ENCODE data around the gene WDR45B. TPM values are rescaled to one million over a fixed set of nuclear protein-coding genes. Genes with fewer than 3 reads are reported as not detected.
"Not testable (repeated sequence)": the region's sequence is repeated elsewhere in the genome, so short reads cannot be mapped to it uniquely, and the experiment has no call there.

WDR45B gene
- total and polyA plus RNA-seq, 10 donors: 30.9 to 80.2 (median 65.6) TPM

DNA sequence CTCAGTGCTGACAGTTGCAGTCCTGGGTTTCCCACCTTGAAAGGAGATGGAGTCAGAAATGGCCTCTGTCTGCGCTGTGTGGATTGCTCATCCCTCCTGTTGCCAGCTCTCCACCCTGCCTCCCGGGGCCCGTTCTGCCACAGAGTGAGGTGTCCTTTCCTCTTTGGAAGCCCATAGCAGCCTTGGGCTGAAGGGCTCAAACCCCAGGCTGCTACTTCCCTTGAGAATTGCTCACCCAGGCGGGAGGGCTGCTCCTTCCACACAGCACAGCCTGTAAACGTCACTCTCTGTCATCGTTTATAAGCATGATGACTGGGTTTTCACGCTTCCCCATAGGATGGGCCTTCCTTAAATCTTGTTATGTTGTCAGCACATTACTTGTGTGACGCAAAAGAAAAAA is 66.0 kb downstream of the WDR45B start:
- peaks cover 0 to 75% (median 30%) of the 10 kb centered on the region in 6 donors for H3K36me3 ChIP-seq
- no peaks in the 10 kb centered on the region for H3K27me3 ChIP-seq (replicated peaks in 1 of 7)
- TF ChIP-seq POLR2A (IDR thresholded peaks at IDR 0.05): no peak
- TF ChIP-seq POLR2AphosphoS5 (IDR thresholded peaks at IDR 0.05): no peak
- no peak for TF ChIP-seq CTCF (IDR thresholded peaks at IDR 0.05 in 8 of 11, conservative IDR thresholded peaks at IDR 0.05 in 3 of 11)
- no peak for DNase-seq
- intact Hi-C loops (cut with DNase I; ENCODE audit: low total_unique reads): no loop called here
- peaks cover 0 to 8% (median 3%) of the 10 kb centered on the region in 6 donors for H3K4me1 ChIP-seq
- no peaks in the 10 kb centered on the region for H3K9me3 ChIP-seq
- H3K4me3 ChIP-seq: no peak overlapping the region
- 83 to 90% (median 84%) methylated on average over 8 of the region's 8 CpGs for WGBS, 5 donors
- no peak overlapping the region for H3K27ac ChIP-seq

DNA sequence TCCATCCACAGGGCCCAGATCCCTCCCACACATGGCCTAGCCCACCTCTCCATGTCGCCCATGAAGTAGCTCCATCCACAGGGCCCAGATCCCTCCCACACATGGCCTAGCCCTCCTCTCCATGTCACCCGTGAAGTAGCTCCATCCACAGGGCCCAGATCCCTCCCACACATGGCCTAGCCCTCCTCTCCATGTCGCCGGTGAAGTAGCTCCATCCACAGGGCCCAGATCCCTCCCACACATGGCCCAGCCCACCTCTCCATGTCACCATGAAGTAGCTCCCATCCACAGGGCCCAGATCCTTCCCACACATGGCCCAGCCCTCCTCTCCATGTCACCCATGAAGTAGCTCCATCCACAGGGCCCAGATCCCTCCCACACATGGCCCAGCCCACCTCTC is 68.3 kb downstream of the WDR45B start:
- H3K27me3 ChIP-seq (replicated peaks in 1 of 7); H3K4me3 ChIP-seq; H3K27ac ChIP-seq; H3K4me1 ChIP-seq; DNase-seq; intact Hi-C loops (cut with DNase I; ENCODE audit: low total_unique reads); H3K9me3 ChIP-seq: not testable (repeated sequence)
- WGBS, 5 donors: 82 to 93% (median 88%) methylated on average over 4 of the region's 4 CpGs
- peaks cover 0 to 77% (median 41%) of the 10 kb centered on the region in 6 donors for H3K36me3 ChIP-seq

DNA sequence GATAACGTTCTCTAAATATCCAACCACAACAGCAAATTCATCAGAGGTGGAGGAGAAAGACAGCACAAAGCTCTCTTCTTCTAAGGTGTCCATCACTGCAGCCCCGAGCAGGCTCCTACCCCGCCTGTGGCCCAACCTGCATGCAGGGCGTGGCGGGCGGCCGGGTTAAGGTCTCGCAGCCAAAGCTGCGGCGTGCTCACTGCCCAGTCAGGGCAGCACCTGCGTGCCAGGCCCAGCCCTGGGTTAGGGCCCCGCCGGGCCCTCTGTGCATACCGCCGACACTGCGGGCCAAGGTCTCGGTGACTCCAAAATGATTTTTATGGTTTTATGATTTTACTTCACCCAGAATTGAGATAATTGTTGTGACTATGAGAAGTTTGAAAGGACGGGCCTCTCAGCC is 70.9 kb downstream of the WDR45B start:
- Histone ChIP-seq H3K27me3 (replicated peaks in 1 of 7) (no peaks in the 10 kb centered on the region), H3K27ac (no peak overlapping the region), H3K4me3 (no peak overlapping the region), H3K9me3 (no peaks in the 10 kb centered on the region), H3K36me3 (peaks cover 4 to 77% (median 44%) of the 10 kb centered on the region in 6 donors), H3K4me1 (no peaks in the 10 kb centered on the region)
- DNase-seq: no peak
- 94 to 98% (median 97%) methylated on average over 18 of the region's 18 CpGs for WGBS, 5 donors
- intact Hi-C loops (cut with DNase I; ENCODE audit: low total_unique reads): no loop called here
- TF ChIP-seq POLR2AphosphoS5 (IDR thresholded peaks at IDR 0.05) (peak in 1 of 3 donors; percentile 34), CTCF (IDR thresholded peaks at IDR 0.05 in 8 of 11, conservative IDR thresholded peaks at IDR 0.05 in 3 of 11) (no peak)

- H3K9me3 ChIP-seq; H3K4me3 ChIP-seq; H3K27ac ChIP-seq; intact Hi-C loops (cut with DNase I; ENCODE audit: low total_unique reads); H3K27me3 ChIP-seq (replicated peaks in 1 of 7); DNase-seq; H3K4me1 ChIP-seq: not testable (repeated sequence)
- 90 to 98% (median 94%) methylated on average over 14 to 38 of the region's 52 CpGs for WGBS, 5 donors
- peaks cover 7 to 85% (median 55%) of the 10 kb centered on the region in 6 donors for H3K36me3 ChIP-seq
These were observed 72.5 kb downstream of the WDR45B start for GRCh38 chr17:82575581-82576221.

DNA sequence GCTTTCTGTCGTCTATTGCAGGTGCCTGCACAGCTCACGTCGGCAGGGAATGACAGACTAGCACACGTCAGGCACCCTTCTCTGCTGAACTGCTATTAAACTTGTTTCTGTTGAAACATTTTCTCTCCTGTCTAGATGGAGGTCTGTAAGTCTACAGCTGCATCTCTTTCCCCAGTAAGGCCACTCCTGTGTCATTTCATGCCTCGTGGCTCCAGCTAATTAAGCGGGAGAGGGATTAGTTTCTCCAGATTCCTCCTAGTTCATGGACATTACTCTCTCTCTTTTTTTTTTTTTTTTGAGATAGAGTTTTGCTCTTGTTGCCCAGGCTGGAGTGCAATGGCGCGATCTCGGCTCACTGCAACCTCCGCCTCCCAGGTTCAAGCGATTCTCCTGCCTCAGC is 74.2 kb downstream of the WDR45B start:
- no peak for DNase-seq
- Histone ChIP-seq H3K9me3 (no peaks in the 10 kb centered on the region), H3K4me3 (no peak overlapping the region), H3K36me3 (peaks cover 7 to 99% (median 66%) of the 10 kb centered on the region in 6 donors), H3K4me1 (no peaks in the 10 kb centered on the region), H3K27ac (no peak overlapping the region), H3K27me3 (replicated peaks in 1 of 7) (no peaks in the 10 kb centered on the region)
- TF ChIP-seq CTCF (IDR thresholded peaks at IDR 0.05 in 8 of 11, conservative IDR thresholded peaks at IDR 0.05 in 3 of 11): no peak
- TF ChIP-seq POLR2AphosphoS5 (IDR thresholded peaks at IDR 0.05): no peak
- no peak for TF ChIP-seq POLR2A (IDR thresholded peaks at IDR 0.05)
- intact Hi-C loops (cut with DNase I; ENCODE audit: low total_unique reads): no loop called here
- 85 to 96% (median 92%) methylated on average over 10 to 11 of the region's 11 CpGs for WGBS, 5 donors

Data from spleen (tissue), 11 donors.